SJCRH30 (cell line): Measurements from ENCODE around the gene MYOD1. TPM values are rescaled to one million over a fixed set of nuclear protein-coding genes. Genes with fewer than 3 reads are reported as not detected.
A peak's percentile ranks its signal among the peaks of the same experiment; 100 is the strongest.

Experiments used
- DNase-seq, 2 experiments: peaks; one replicate each; pipeline ENCODE4 v3.0.0-alpha.2; 2015 to 2020
- H3K27ac ChIP-seq: fragments of 250-450 bp; sonication (Bioruptor Pico); 2 replicates; pipeline ENCODE4 v1.5.1; 2020; ENCODE audit warnings: mild to moderate bottlenecking, moderate library complexity
- H3K27me3 ChIP-seq: fragments of 250-450 bp; sonication (Bioruptor Pico); 2 replicates; pipeline ENCODE4 v1.5.1; 2020; ENCODE audit warnings: mild to moderate bottlenecking, moderate library complexity
- H3K36me3 ChIP-seq: fragments of 250-450 bp; sonication (Bioruptor Pico); 2 replicates; pipeline ENCODE4 v1.5.1; 2020; ENCODE audit warnings: mild to moderate bottlenecking, moderate library complexity
- H3K4me1 ChIP-seq: fragments of 250-450 bp; sonication (Bioruptor Pico); 2 replicates; pipeline ENCODE4 v1.5.1; 2020; ENCODE audit warnings: mild to moderate bottlenecking, moderate library complexity
- H3K4me3 ChIP-seq: fragments of 250-450 bp; sonication (Bioruptor Pico); 2 replicates; pipeline ENCODE4 v1.5.1; 2020; ENCODE audit warnings: mild to moderate bottlenecking, moderate library complexity
- H3K9me3 ChIP-seq: fragments of 250-450 bp; sonication (Bioruptor Pico); replicated peaks from 2 replicates; pipeline ENCODE4 v1.5.1; 2020; ENCODE audit warnings: mild to moderate bottlenecking, moderate library complexity
- total RNA-seq: library from RNA; depleted of rRNA; stranded (reverse); fragments of >200 nt; shearing (Covaris generic); gene quantifications from 2 replicates; pipeline ENCODE4 v1.2.3, GENCODE V29; 2014; rRNA removed

The MYOD1 gene
- total RNA-seq, result 675 and 679 TPM in 2 replicates

GRCh38 chr11:17719028-17719937 is at the start of gene MYOD1:
MYOD1 (plus strand) TSS chr11:17719571; CDS start chr11:17719783, 212 bp downstream.
- peak; percentile 100 for DNase-seq
- peaks cover 45% of the 10 kb centered on the region for H3K36me3 ChIP-seq
- H3K9me3 ChIP-seq, result no peaks in the 10 kb centered on the region
- peaks cover 55% of the 10 kb centered on the region for H3K4me1 ChIP-seq
- H3K27ac ChIP-seq, result peak within 1 kb of the TSS; percentile 92
- peak within 1 kb of the TSS; percentile 89 for H3K4me3 ChIP-seq
- H3K27me3 ChIP-seq, result no peaks in the 10 kb centered on the region

GRCh38 chr11:17672469-17672868 is 46.9 kb upstream of the MYOD1 start:
- Histone ChIP-seq H3K27me3 (no peaks in the 10 kb centered on the region), H3K36me3 (peaks cover 25% of the 10 kb centered on the region), H3K27ac (no peak overlapping the region), H3K4me1 (peaks cover 20% of the 10 kb centered on the region), H3K9me3 (peaks cover 28% of the 10 kb centered on the region), H3K4me3 (no peak overlapping the region)
- DNase-seq, result no peak

- no peak overlapping the region for H3K4me3 ChIP-seq
- peaks cover 8% of the 10 kb centered on the region; the same call in 1 of the 2 replicates for H3K4me1 ChIP-seq
- DNase-seq, result no peak
- H3K36me3 ChIP-seq, result peaks cover 30% of the 10 kb centered on the region
- H3K27ac ChIP-seq, result no peak overlapping the region
- H3K9me3 ChIP-seq, result peaks cover 30% of the 10 kb centered on the region
- H3K27me3 ChIP-seq, result no peaks in the 10 kb centered on the region
These were observed 45.4 kb upstream of the MYOD1 start for GRCh38 chr11:17673951-17674350.

- peak overlapping the region; percentile 97 for H3K27ac ChIP-seq
- peaks cover 6% of the 10 kb centered on the region for H3K36me3 ChIP-seq
- peaks cover 69% of the 10 kb centered on the region for H3K4me1 ChIP-seq
- peaks cover 2% of the 10 kb centered on the region for H3K9me3 ChIP-seq
- H3K4me3 ChIP-seq, result peak overlapping the region; percentile 39; the same call in 1 of the 2 replicates
- no peaks in the 10 kb centered on the region for H3K27me3 ChIP-seq
- no peak for DNase-seq
These were observed 36.5 kb upstream of the MYOD1 start for GRCh38 chr11:17682848-17683247.

GRCh38 chr11:17683377-17684161 is 35.8 kb upstream of the MYOD1 start:
- DNase-seq, result peak; percentile 94 to 95
- H3K27me3 ChIP-seq, result no peaks in the 10 kb centered on the region
- H3K4me1 ChIP-seq, result peaks cover 74% of the 10 kb centered on the region
- peak overlapping the region; percentile 97 for H3K27ac ChIP-seq
- H3K36me3 ChIP-seq, result peaks cover 4% of the 10 kb centered on the region; the same call in 1 of the 2 replicates
- H3K4me3 ChIP-seq, result no peak overlapping the region
- H3K9me3 ChIP-seq, result no peaks in the 10 kb centered on the region

- H3K27ac ChIP-seq, result peak overlapping the region; percentile 97
- no peaks in the 10 kb centered on the region for H3K9me3 ChIP-seq
- no peak overlapping the region for H3K4me3 ChIP-seq
- H3K4me1 ChIP-seq, result peaks cover 83% of the 10 kb centered on the region
- peak in 1 of 2 experiments; percentile 34 for DNase-seq
- 0 out of 2 replicates have a peak, but pooled peaks cover 3% of the 10 kb centered on the region for H3K36me3 ChIP-seq
- no peaks in the 10 kb centered on the region for H3K27me3 ChIP-seq
These were observed 34.8 kb upstream of the MYOD1 start for GRCh38 chr11:17684550-17684949.

- Histone ChIP-seq H3K27me3 (no peaks in the 10 kb centered on the region), H3K36me3 (no peaks in the 10 kb centered on the region), H3K27ac (peak overlapping the region; percentile 97), H3K4me3 (peak overlapping the region; percentile 8; the same call in 1 of the 2 replicates), H3K9me3 (no peaks in the 10 kb centered on the region), H3K4me1 (peaks cover 80% of the 10 kb centered on the region)
- peak; percentile 99 to 100 for DNase-seq
These were observed 33.0 kb upstream of the MYOD1 start for GRCh38 chr11:17686231-17686980.

- Histone ChIP-seq H3K4me3 (no peak overlapping the region), H3K9me3 (no peaks in the 10 kb centered on the region), H3K27me3 (no peaks in the 10 kb centered on the region), H3K4me1 (peaks cover 79% of the 10 kb centered on the region), H3K27ac (peak overlapping the region; percentile 97), H3K36me3 (no peaks in the 10 kb centered on the region)
- peak; percentile 99 to 100 for DNase-seq
These were observed 31.3 kb upstream of the MYOD1 start for GRCh38 chr11:17687946-17688670.

- Histone ChIP-seq H3K4me1 (peaks cover 72% of the 10 kb centered on the region), H3K4me3 (no peak overlapping the region), H3K27ac (no peak overlapping the region), H3K27me3 (no peaks in the 10 kb centered on the region), H3K36me3 (peaks cover 5% of the 10 kb centered on the region), H3K9me3 (no peaks in the 10 kb centered on the region)
- no peak for DNase-seq
These were observed 27.8 kb upstream of the MYOD1 start for GRCh38 chr11:17691550-17691949.

- Histone ChIP-seq H3K4me3 (no peak overlapping the region), H3K36me3 (peaks cover 9% of the 10 kb centered on the region), H3K27me3 (no peaks in the 10 kb centered on the region), H3K9me3 (no peaks in the 10 kb centered on the region), H3K27ac (no peak overlapping the region), H3K4me1 (peaks cover 72% of the 10 kb centered on the region)
- DNase-seq, result peak in 1 of 2 experiments; percentile 48
These were observed 27.4 kb upstream of the MYOD1 start for GRCh38 chr11:17691976-17692375.

GRCh38 chr11:17692931-17693330 is 26.4 kb upstream of the MYOD1 start:
- H3K4me3 ChIP-seq, result no peak overlapping the region
- no peaks in the 10 kb centered on the region for H3K9me3 ChIP-seq
- peaks cover 73% of the 10 kb centered on the region for H3K4me1 ChIP-seq
- peaks cover 18% of the 10 kb centered on the region for H3K36me3 ChIP-seq
- peak overlapping the region; percentile 93; the same call in 1 of the 2 replicates for H3K27ac ChIP-seq
- no peaks in the 10 kb centered on the region for H3K27me3 ChIP-seq
- DNase-seq, result no peak

- peak overlapping the region; percentile 93 for H3K27ac ChIP-seq
- peaks cover 19% of the 10 kb centered on the region for H3K36me3 ChIP-seq
- no peaks in the 10 kb centered on the region for H3K27me3 ChIP-seq
- H3K9me3 ChIP-seq, result no peaks in the 10 kb centered on the region
- peaks cover 74% of the 10 kb centered on the region for H3K4me1 ChIP-seq
- peak in 1 of 2 experiments; percentile 39 for DNase-seq
- no peak overlapping the region for H3K4me3 ChIP-seq
These were observed 25.8 kb upstream of the MYOD1 start for GRCh38 chr11:17693531-17693930.

- H3K27ac ChIP-seq, result peak overlapping the region; percentile 93
- H3K36me3 ChIP-seq, result peaks cover 19% of the 10 kb centered on the region
- H3K4me1 ChIP-seq, result peaks cover 73% of the 10 kb centered on the region
- peak overlapping the region; percentile 56 for H3K4me3 ChIP-seq
- no peaks in the 10 kb centered on the region for H3K9me3 ChIP-seq
- no peaks in the 10 kb centered on the region for H3K27me3 ChIP-seq
- peak; percentile 94 for DNase-seq
These were observed 24.8 kb upstream of the MYOD1 start for GRCh38 chr11:17694494-17695110.
